HG03460 (cell line): Measurements from ENCODE around the gene RNASE8.

Experiments used
- ATAC-seq: cut with Tn5 transposase; IDR thresholded peaks from one replicate; pipeline ENCODE4 v1.9.1; 2021; ENCODE audit not compliant: unreplicated experiment

The RNASE8 gene

DNA sequence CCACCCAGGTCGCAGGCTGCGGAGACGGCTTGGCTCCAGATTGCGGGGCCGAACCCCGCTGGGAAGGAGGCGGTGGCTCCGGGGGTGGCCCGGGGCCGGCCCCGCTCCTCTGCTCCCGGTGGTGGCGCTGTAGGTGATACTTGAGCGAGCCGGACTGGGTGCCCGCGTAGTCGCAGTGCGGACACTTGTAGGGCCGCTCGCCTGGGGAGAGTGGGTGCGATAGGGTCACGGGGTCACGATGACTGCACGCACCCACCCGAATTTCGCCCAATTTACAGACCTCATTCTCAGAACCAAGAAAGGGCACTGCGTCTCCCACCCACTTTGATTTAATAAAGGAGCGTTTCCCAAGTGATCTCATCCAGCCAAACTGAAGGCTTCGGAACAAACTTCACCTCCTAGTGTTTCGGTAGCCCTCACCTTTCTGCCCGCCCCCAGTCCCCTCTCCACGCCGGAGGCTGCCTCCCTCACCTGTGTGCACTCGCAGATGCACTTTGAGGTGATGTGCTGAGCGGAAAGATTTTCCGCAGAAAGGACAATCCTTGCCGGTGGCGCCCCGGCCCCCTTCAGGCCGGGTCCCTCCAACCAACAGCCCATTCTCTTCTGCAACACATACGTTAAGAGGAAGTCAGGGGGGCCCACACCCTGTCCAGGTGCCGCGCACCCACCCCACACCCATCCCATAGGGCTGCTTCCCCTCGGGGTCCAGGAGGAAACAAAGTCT is 33.5 kb downstream of the RNASE8 start:
- ATAC-seq = no peak

DNA sequence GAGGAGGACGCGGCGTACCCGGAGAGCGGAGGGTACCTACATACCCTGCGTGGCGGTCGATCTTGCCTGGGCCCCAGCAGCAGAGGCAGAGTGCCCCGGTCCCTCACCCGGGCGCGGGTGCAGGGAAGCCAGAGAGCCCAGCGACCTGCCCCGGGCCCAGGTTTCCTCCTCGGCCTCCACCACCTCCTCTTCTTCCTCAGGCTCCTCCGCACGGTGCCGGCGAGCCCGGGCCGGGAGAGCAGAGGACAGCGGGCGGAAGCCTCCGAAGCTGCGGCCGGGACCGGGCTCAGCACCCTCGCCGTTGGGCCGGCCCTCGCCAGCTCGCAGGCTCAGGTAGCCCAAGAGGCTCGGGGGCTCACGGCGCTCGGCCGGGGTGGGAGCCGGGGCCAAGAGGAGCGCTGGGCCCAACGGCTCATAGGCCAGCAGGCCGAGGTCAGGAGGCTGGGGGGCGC is 34.2 kb downstream of the RNASE8 start:
- ATAC-seq = no peak

DNA sequence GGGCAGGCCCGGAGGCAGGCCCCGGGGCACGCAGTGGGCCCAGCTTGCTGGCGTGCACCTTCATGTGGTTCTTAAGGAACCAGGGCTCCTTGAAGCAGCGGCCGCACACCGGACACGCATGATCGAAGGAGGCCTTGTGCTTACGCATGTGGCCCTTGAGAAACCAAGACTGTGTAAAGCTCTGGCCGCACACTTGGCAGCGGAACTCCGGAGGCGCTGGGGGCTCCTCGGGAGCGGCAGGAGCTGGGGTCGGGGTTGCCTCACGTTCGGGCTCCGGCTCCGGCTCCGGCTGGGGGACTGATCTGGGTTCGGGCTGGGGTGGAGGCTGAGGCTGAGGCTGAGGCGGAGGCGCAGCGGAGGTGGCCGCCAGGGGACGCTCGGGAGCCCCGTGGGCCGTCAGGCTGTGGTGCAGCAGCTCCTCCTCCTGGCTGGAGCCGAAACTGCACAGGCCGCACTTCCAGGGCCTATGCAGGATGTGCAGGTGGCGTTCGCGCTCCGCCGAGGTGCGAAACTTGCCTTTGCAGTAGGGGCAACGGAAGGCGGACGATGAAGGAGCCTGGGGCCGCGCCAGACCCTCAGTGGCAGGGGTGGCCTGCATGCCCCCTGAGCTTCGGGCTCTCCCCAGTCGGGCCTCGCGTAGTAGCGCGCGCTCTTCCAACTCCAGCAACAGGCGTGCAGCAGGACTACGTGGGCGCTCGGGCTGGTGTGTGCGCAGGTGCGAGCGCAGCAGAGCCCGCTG is 34.8 kb downstream of the RNASE8 start:
- ATAC-seq = peak; percentile 79

DNA sequence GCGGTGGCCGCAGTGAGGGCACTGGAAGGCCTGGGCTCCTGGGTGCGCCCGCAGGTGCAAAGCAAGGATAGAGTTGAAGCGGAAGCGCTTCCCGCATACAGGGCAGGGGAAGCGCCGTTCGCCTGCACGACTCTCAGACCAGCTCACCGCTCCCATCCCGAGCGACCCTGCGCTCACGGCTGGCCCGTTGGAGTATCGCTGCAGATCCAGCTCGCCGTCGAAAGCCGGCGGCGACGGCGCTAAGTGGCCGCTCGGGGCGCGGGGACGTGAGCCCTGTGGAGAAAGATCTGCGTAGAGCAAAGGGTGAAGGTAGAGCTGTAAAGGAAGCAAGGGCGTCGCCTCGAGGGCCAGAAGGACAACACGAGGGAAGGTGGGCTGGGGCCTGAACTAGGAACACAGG is 35.4 kb downstream of the RNASE8 start:
- no peak for ATAC-seq

DNA sequence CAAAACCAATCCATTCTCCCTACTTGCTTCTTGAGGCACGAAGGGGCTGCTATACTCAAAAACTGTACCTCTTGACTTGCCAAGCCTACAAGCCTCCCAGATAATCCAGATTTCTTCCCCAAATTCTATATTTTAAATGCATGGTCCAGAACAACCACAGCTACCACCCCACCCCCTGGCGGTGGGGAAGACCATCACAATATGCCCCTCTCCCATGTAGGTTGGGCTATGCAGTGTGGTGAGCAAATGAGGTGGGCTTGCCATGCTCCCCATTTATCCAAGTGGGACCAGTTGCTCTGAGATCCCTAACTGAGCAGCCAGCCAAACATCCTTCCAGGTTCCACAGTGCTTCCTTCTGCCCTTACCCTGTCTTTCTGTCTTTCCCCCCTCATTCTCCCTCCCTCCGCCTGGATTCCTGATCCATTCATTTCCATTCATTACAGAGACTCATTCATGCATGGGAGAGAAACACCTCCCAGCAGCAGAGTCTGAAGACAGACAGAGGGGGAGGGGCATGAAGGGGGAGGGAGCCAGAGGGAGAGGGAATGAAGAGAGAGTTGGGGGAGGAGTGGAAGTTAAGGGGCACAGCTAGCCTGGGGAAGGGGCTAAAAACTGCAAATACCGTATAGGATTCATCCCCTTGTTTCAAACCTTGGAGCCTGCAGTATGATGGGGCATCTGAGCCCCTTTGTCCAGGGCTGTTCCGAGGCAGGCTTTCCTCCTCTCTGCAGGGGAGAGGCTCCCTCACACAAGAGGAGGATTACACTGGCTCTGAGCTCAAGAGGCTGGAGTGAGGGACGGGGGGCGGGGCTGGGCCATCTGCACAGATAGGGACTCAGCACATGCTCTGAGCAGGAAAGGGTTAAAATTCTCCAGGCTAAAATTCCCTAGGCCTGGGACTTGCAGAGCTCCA is 36.4 kb downstream of the RNASE8 start:
- ATAC-seq = no peak

DNA sequence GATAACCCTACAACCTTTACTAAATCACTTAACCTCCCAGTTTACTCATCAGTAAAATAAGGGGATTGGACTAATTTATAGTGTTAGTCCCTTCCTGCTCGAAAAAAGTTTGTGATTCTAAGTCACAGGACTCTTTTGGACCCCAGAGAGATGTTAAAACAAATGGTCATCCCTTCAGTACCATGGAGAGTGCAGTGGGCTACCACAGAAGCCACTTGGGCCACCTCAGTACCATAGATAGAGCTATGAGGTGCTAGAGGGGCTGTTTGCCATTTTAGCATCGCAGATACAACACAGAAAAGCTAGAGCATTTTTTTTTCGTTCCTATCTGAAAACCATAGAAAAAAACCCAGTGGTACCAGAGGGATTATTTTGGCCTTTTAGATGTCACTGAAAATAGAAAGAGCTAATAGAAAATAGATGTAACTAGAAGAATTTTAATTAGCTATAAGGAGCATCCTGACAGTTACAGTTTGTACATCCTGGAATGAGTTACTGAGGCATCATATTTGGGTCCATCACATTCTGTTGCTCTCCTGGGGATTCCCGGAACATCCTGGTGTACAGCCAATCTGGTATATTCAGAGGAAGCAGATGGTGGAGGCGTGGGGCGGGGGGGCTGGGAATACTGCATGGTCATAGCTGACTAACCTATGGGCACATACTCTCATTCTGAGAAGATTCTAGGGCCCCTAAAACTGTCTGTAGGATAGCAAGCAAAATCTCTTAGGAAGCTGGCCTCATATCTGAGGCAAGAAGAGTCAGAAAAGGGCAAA is 38.0 kb downstream of the RNASE8 start:
- ATAC-seq = no peak

DNA sequence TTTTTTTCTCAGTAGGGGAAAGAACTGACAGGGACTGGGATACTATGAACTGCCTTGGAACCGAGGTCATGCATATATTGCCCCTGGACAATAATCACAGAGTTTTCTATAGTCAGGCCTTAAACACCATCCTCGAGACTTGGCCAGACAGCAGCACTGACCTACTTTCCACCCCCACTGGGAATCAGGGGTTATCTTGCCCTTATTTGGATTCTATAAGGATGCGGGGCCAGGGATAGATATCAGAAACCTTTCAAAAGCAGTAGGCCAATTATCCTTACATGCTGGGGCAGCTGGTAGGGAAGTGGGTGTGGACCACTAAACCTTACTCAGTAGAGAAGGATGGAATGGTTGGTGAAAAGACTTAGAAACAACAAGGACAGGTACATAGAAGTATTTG is 38.8 kb downstream of the RNASE8 start:
- ATAC-seq = no peak

DNA sequence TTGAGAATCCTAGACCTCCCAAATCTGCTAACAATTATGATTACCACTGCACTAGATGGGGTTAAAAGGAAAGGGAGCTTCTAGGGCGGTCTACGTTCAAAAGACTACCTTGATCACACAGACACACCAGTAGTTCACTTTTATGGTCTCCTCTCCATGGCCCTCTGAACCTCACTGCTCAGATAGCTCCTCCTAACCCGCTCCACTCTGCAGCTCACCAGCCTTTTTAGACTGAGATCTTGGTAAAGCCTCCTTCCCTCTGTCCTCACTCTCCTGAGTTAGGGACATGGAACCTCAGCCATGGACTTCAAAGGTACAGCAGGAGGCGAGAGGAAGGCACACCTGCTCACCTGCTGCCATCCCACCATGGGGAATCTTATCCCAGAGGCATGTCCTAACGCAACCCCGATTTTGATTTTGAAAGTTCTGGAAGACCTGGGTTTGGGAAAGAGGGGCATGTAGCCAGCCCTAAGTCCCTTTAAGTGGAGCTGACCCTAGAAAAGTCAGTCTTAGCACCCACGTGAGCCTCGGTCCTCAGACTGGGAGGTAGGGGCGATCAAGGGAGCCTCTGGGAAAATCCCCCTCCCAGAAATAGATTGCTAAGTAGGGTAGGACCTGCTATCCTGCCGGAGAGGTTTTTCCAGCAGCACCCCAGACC is 39.5 kb downstream of the RNASE8 start:
- ATAC-seq = no peak

DNA sequence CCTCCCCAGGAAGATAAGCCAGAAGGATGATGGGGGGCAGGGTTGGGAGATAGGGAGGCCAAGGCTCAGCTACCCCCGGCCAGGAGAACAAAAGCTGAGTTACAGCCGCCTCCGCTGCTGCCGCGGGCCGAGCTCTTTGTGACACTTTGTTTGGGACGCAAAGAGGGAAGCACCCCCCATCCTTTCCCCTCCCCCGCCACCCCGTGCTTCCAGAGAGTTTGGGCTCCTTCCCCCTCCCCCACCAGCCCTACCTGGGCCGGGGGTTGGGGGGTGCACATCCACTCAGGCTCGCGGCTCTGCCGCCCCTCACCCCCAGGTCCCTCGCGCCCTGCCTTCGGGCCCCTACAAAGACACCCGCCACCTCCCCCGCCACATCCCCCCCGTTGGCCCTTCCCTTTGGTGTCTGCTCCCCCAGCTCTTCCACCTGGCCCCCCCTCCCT is 40.0 kb downstream of the RNASE8 start:
- no peak for ATAC-seq

DNA sequence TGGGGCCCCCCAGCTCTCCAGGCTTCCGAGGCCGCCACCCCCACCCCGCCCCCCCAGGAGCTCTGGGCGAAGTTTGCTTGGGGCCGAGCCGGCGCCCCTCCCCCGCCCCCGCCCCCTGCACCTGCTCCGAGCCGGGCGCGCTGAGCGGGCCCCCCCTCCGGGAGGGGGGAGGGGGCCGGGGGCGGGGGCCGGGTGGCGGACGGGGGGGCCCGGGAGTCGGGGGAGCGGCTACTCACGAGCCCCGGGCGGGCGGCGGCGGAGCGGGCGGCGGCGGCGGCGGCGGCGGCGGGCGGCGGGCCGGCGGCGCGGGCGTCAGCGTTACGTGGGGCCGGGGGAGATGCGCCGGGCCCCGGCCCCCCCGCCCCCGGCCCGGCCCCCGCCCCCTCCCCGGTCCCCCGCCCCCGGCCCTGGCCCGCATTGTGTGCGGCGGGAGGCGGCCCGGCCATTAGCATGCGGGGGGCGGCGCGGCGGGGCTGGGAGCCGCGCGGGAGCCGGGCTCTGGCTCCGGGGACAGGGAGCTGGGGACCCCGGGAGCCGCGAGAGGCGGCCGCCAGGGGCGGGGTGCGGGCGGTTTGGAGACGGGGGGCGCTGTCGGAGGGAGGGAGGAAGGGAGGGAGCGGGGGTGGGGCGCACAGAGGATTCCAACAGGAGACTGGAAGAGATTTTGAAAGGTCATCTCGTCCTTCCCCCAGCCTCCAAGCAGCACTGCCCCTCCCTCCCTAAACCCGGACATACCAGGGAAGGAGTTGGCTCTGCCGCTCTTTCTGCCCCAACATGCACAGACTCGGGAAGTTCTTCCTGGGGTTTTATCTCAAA is 40.7 kb downstream of the RNASE8 start, which contains the start of gene ZNF219:
ZNF219 (minus strand) TSS at position 580 of the 816 bp plus-strand sequence. CDS start 5,064 bp downstream, outside the sequence.
- ATAC-seq = no peak

DNA sequence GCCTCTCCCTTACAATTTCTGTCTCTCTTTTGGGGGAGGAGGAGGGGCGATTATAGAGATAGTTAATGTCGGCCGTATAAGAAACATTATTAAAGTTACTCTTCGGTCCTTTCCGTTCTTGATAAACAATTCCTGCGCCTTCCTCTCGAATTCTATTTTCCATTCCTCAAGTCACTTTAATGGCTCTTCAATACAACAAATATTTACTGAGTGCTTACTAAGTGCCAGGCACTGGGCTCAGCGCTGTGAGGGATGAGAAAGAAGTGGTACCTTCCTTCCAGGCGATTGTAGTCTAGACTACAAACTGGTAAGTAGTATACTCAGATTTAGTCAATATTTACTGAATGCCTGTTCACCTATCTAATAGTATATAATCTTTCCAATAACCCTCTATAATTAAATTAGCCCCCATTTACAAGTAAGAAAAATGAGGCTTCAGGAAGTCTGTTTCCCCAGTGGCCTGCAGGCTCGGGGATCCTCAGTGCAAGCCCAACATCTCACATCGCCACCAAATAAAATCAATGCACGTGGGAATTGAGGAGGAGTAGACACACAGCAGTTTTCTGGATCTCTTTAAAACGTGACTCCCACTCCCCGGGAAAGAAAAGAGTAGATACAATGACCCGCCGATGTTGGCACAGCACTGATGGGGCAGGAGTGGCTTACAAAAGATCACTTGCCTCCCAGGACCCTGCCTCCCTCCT is 41.4 kb downstream of the RNASE8 start:
- no peak for ATAC-seq

DNA sequence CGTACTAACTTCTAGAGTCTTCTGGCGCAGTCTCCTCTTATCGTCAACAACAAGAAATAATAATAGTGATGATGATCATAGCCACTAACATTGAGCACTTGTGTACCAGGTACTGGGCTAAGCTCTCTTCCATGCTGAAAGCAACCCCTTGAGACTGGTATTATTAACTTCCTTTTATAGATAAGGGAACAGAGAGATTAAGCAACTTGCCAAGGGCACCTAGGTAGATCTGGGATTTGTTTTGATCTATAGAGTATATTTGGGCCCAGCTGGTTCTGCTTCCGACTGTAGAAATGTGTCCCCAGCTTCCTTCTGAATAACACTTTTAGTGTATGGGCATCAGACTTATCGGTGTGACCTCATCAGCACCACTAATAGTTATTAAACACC is 42.0 kb downstream of the RNASE8 start:
- ATAC-seq = no peak

DNA sequence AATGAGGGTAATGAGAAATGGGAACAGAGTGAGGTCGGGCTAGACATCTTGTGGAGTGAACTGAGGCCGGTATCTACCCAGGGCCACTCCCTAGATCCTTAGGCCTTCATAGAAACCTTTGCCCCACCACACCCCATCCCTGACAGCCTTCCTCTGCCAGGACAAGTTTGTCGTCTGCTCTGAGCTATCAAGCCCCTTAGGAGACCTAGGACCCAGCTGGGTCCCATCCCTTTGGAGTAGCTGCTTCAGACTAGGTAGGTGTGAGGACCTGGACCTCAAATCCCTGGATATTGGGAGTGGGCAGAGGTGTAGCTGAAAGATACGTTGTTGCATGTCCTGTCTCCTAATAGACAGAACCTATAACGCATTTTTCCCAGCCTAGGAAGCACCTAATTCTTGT is 43.3 kb downstream of the RNASE8 start, which contains the start of gene TMEM253:
TMEM253 (plus strand) TSS at position 136 of the 400 bp plus-strand sequence. CDS start 278 bp downstream, outside the sequence.
- ATAC-seq = no peak

DNA sequence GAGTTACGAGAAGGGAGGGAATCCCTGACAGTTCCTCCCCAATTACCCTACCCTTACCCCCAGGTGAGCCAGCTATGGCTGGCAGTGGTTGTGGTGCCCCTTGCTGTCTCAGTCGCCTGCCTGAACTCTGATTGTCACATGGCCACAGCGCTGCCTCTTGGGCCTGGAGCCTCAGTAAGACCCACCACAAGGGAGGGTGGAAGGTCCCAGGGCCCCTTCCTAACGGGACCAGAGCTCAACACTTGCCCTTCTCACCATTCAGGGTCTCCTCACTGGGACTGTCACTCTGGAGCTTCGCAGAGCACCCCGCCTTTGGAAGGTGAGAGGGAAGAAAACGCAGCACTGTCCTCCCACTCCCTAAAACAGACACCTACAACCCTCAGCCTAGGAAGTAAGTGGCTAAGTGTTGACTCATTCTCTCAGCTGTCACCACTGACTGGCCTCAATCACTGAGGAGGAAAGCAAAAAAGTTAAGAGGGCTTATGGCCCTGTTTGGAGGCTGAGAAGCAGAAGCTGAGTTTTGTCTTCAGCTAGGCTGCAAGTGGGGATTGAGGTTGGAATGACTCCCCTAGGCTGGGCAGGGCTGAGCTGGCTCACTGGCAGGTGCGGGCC is 44.3 kb downstream of the RNASE8 start:
- ATAC-seq = no peak

DNA sequence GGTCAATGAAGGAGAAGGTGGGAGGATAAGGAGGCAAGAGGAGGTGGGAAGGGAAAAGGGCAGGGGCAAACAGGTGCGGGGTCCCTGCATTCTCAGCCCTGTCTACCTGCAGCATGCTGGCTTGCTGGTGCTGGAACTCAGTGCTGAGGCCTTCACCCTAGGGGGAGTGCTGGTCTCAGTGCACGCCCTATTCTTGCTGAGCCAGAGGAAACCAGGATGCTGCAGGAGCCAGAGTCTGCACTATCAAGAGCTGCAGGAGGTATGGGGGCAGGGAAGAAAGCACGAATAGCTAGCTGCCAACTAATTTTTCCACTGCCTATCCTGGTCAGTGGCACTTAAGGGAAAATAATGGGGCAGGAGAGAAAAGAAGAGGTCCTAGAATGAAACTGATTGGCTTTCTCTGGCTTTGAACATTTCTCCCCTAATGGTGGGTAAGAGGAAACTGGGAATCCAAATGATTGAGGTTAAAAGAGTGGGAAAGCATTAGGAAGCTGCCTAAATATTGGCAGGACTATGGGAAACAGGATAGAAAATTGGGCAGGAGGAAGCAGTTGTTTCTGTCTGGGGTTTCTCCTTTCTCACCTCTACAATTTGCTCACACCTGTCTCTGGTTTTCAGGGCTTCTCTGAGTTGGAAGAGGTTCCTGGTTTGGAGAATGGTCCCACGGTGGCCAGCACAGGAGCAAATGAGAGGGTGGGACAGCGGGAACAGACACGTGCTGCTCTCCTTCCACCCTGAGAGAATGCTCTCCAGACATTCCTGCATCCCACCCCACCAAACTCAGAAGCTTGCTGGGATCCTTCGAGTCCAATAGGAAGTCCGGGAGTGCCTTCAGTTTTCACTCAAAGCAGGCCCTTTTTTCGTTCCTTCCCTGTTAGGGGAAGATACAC is 45.1 kb downstream of the RNASE8 start:
- no peak for ATAC-seq

DNA sequence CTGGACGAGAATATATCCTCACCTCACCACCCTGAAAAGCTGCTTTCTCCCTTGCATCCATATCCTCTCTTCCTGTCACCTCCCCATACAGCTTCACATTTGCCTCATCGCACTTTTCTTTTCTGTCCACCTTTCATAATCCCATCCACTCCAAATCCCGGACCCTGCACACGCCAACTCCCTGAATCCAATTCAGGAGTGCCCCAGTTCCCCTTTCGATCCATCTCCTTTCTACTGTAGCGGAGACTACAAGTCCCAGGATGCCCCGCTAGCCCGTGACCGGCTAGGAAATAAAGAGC is 45.7 kb downstream of the RNASE8 start:
- no peak for ATAC-seq
